T-helper 22 cell (primary cell): ENCODE measurements around the gene IRX5.

Experiments
- DNase-seq: peaks from one replicate; pipeline ENCODE4 v3.0.0-alpha.2; 2020; ENCODE audit warnings: low read depth

The IRX5 gene

DNA sequence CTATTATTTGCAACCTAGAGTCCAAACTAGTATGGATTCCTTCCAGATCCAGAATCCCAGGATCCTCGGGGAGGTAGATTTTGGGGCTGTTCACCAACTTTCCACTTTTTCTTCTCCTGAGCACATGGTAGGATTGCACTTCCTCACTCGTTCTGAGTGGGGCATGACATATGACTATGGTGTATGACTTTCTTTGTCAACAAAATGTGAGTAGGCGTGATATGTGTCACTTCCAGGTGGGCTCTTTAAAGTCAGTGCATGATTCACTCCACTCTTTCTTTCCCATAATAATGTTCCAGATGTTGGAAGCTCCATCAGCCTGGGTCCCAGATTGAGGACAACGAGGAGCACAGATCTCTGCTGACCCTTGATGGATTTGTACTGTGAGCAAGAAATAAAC is 21.5 kb downstream of the IRX5 start:
- no peak for DNase-seq

DNA sequence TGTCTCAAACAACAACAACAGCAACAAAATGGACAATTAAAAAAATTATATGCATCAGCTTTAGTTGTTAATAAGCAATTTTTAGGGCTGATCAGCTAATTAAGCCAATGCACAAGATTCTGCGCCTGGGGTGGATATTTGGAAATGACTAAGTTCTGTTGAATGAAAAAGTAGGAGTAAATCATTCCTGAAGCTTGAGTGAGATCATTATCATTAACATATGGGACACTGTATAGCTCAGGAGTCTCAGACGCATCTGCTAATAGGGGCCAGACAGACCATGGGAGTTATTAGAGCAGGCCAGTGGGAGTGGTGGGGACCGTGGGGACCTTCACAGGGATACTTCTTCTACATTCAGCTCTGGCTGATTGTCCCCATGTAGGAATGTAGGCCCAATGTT is 22.8 kb downstream of the IRX5 start:
- DNase-seq: no peak

- no peak for DNase-seq
Measured at GRCh38 chr16:54954220-54954619, 23.6 kb downstream of the IRX5 start.

DNA sequence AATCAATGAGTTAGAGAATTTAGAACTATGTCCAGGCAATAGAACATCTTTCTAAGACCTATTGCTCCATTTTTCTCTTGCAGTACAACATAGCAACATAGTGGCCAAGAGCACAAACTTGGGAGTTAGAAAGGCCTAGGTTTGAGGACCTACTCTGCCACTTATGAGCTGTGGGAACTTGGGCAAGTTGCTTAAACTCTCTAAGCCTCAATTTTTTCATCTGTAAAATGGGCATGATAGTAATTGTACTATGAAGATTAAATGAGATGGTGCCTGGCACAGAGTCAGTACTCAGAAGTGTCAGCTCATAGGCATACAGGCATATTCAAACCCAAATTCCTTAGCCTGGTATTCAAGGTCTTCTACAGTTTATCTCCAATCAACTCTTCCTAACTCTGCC is 25.1 kb downstream of the IRX5 start:
- DNase-seq: no peak

DNA sequence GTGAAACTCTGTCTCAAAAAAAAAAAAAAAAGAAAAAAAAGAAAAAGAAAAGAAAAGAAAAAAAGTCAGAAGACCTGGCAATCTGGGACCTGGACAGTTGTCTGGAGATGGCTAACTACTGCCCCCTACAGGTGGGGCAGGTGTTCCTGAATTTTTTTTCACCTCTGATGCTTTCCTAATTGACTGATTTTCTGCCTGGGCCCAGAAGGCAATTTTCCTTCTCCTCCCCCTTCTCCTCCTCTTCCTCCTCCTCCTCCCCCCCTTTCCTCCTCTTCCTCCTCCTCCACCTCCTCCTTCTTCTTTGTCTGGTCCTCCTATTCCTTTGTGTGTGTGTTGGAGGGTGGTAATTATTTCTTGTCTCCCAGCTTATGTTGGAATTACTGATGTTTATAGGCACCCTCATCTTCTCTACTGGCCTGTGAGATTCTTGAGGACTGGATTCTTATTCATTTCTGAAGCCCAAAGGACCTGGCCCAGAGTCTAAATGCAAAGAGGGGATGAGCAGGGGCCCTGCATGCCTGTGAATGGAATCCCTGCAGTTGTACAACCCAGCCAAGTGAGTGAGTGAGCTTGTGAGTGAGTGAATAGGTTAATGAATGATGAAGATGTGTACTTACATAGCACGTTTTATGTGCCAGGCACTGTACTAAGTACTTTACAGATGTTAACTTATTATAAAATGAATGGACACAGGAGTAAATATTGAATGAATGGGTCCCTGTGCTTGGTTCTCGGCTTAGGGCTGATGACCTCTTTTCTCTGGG is 26.9 kb downstream of the IRX5 start:
- no peak for DNase-seq

DNA sequence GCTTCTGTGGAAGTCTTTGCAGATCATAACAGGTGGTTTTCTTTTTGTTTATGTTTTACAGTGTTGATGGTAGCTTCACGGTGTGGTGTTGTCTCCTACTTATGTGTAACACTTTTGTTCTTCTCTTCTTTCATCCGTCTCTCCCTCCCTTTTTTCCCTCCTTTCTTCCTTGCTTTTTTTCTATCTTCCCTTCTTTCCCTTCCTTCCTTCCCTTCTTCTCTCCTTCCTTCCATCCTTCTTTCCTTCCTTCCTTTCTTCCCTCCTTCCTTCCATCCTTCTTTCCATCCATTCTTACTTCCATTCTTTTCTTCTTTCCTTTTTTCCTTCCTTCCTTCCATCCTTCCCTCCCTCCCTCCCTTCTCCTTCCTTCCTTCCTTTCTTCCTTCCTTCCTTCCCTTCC is 31.4 kb downstream of the IRX5 start:
- DNase-seq: no peak

- DNase-seq: no peak
Measured at GRCh38 chr16:54964239-54964638, 33.6 kb downstream of the IRX5 start.

GRCh38 chr16:54965464-54965863 is 34.8 kb downstream of the IRX5 start:
- no peak for DNase-seq

- no peak for DNase-seq
Measured at GRCh38 chr16:54968011-54968410, 37.3 kb downstream of the IRX5 start.

- no peak for DNase-seq
Measured at GRCh38 chr16:54968784-54969183, 38.1 kb downstream of the IRX5 start.

GRCh38 chr16:54970016-54970415 is 39.4 kb downstream of the IRX5 start:
- DNase-seq: no peak

- no peak for DNase-seq
Measured at GRCh38 chr16:54974367-54974766, 43.7 kb downstream of the IRX5 start.

DNA sequence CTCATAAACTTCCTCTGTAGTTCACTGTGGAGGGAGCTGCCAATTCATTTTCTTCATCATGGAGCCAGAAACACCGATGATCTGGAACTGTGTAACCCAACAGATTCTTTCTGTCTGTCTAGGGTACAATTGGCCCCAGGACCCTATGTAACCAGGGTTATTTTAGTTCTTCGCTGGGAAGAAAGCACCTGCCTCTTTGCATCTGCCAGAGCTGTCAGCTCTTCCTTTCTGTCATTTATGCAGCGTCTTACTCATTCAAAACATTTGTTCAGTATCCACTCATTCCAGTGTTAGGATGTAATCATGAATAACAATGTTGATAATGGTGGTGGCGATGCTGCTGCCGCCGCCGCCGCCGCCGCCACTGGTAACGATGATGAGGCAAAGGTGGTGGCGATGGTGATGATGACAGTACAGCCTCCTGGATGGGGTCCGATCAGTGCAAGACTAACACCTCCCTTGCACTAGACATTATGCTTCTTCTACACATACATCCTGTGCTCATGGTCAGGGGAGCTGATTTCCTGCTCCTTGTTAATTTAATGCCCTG is 46.1 kb downstream of the IRX5 start:
- no peak for DNase-seq

DNA sequence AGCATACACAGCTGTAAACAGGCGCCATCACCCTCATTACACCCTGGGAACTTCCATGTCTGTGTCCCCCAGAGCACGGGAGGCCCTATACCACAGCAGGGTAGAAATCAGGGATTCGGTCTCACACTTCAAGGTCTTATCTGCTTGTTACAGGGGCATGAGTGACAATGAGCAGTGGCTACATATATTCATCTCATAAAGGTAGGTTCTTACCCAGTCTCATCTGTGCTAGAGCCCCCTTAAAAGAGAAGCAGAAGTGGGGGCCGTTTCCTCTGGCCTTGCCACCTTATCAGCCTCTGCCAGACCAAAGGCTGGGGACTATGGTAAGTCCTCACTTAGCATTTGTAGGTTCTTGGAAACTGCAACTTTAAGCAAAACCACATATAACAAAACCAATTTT is 46.5 kb downstream of the IRX5 start:
- no peak for DNase-seq

DNA sequence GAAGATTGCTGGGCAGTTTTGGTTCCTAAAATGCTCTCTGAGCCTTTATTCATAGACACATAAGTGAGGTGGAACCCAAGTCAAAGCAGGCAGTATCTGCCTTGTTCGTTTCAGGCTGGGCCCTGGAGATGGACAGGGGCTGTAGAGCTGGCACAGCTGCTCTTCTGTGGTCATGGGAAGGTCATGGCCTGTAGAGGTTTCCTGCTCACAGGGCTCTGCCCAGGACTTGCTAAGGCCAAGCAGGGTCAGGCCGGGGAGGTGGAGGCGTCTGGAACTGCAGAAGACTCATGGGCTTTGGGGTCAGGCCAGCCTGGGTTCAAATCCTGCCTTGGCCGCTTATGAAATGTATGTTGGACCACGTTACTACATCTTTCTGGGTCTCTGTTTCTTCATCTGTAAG is 50.2 kb downstream of the IRX5 start:
- no peak for DNase-seq
